Naive B cell (primary cell): ENCODE data around the gene NR0B2. TPM values are rescaled to one million over a fixed set of nuclear protein-coding genes. Genes with fewer than 3 reads are reported as not detected.

Source experiments
- ATAC-seq, 2 donors: fragments of 150-1000 bp; cut with Tn5 transposase; 2 replicates each; pipeline ENCODE4 v1.10.0; 2021; ENCODE audit warnings: low read depth in 2 of 2, mild to moderate bottlenecking in 2 of 2, moderate library complexity in 2 of 2
- DNase-seq: peaks from one replicate; pipeline ENCODE4 v3.0.0; 2022
- H3K27ac Mint-ChIP-seq, 6 donors: one replicate each; pipeline ENCODE4 v1.8.0; 2020 to 2022; ENCODE audit warnings: mild to moderate bottlenecking in 6 of 6, mixed read lengths in 6 of 6, moderate library complexity in 5 of 6, inconsistent platforms in 2 of 6
- H3K27me3 Mint-ChIP-seq, 3 donors: one replicate each; pipeline ENCODE4 v1.8.0; 2021 to 2022; ENCODE audit warnings: mixed read lengths in 3 of 3, mild to moderate bottlenecking in 1 of 3
- H3K36me3 Mint-ChIP-seq, 2 donors: one replicate each; pipeline ENCODE4 v1.8.0; 2020 to 2022; ENCODE audit warnings: mixed read lengths in 2 of 2, inconsistent platforms in 1 of 2, mild to moderate bottlenecking in 1 of 2
- H3K4me1 Mint-ChIP-seq, 3 donors: one replicate each; pipeline ENCODE4 v1.8.0; 2020 to 2022; ENCODE audit warnings: mixed read lengths in 3 of 3, inconsistent platforms in 1 of 3, mild to moderate bottlenecking in 1 of 3, moderate library complexity in 1 of 3
- H3K4me3 Mint-ChIP-seq, 8 donors: one replicate each; pipeline ENCODE4 v1.8.0; 2020 to 2022; ENCODE audit warnings: mild to moderate bottlenecking in 8 of 8, mixed read lengths in 8 of 8, moderate library complexity in 8 of 8, inconsistent platforms in 2 of 8
- H3K9me3 Mint-ChIP-seq, 7 donors: one replicate each; pipeline ENCODE4 v1.8.0; 2020 to 2022; ENCODE audit warnings: mixed read lengths in 7 of 7, mild to moderate bottlenecking in 5 of 7, inconsistent platforms in 2 of 7, moderate library complexity in 1 of 7
- polyA plus RNA-seq, 6 donors: library from polyadenylated mRNA; unstranded; fragments of 300-500 nt; fragmentation: Illumina TruSeq; gene quantifications; one replicate each; pipeline ENCODE4 v1.2.3, GENCODE V29; 2021; ENCODE audit warnings: low read depth in 6 of 6

NR0B2 gene
- polyA plus RNA-seq, 6 donors from 2014 or later: not detected

DNA sequence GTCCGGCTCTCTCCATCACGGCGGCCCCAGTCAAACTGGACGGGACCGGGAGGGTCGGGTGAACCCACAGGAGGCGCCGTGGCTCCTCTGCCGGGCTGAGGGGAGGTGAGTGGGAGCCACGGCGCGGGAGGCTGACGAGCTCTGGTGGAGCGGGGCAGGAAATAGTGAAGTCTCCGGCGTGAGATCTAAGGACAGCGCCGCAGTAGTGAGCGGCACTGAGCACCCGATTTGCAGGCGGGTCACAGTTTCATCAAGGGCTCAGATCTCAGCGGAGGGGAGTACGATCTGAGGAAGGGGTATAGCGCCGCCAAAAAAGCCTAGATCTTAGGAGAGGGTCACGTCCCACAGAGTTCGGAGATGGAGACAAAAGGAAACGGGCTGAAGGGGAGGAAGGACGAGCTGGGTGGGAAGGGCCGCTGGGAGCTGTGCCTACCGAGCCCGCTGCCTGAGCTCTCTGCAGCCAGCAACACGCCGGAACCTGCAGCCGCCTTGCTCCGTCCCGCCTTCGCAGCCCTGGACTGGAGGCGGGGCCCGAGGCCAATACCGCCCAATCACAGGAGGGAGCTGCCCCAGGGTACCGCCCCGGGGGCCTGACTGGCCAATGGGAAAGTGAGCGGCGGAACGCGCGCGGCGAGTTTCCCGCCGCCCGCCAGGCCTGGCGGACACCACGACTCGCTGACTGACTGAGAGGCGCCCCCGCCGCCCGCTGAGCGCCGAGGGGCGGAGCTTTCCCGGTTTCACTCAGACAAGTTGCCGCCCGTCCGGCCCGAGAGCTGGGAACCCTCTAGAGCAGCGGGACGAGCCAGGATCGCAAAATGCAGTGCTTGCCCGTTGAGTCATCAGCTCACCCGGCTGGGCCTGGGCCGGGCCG lies 48.9 kb downstream of the NR0B2 start:
- Mint-ChIP-seq H3K4me3 (peak overlapping the region; percentile 87 to 100 (median 95)), H3K27ac (peak overlapping the region; percentile 81 to 99 (median 94)), H3K36me3 (no peaks in the 10 kb centered on the region), H3K9me3 (no peaks in the 10 kb centered on the region), H3K4me1 (peaks cover 17 to 37% (median 23%) of the 10 kb centered on the region in 3 donors), H3K27me3 (no peaks in the 10 kb centered on the region)
- peak; percentile 90 to 92 for ATAC-seq
- peak; percentile 97 for DNase-seq

DNA sequence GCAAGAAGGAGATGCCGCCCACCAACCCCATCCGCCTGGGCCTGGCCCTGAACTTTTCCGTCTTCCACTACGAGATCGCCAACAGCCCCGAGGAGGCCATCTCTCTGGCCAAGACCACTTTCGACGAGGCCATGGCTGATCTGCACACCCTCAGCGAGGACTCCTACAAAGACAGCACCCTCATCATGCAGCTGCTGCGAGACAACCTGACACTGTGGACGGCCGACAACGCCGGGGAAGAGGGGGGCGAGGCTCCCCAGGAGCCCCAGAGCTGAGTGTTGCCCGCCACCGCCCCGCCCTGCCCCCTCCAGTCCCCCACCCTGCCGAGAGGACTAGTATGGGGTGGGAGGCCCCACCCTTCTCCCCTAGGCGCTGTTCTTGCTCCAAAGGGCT lies 50.1 kb downstream of the NR0B2 start:
- H3K4me1 Mint-ChIP-seq: peaks cover 17 to 37% (median 23%) of the 10 kb centered on the region in 3 donors
- no peaks in the 10 kb centered on the region for H3K27me3 Mint-ChIP-seq
- no peaks in the 10 kb centered on the region for H3K36me3 Mint-ChIP-seq
- H3K27ac Mint-ChIP-seq: peak overlapping the region in 2 of 6 donors; percentile 81 to 89
- DNase-seq: no peak
- no peaks in the 10 kb centered on the region for H3K9me3 Mint-ChIP-seq
- H3K4me3 Mint-ChIP-seq: peak overlapping the region; percentile 87 to 100 (median 95)
- ATAC-seq: no peak

GRCh38 chr1:26862781-26863684 lies 50.7 kb downstream of the NR0B2 start, which contains the start of gene SFN:
Gene SFN, plus strand, starts transcription at chr1:26863149. Its CDS starts 64 bp downstream, at chr1:26863213.
- Mint-ChIP-seq H3K36me3 (no peaks in the 10 kb centered on the region), H3K4me1 (peaks cover 17 to 37% (median 23%) of the 10 kb centered on the region in 3 donors), H3K4me3 (peak within 1 kb of the TSS; percentile 87 to 100 (median 95)), H3K9me3 (no peaks in the 10 kb centered on the region), H3K27ac (peak within 1 kb of the TSS in 2 of 6 donors; percentile 81 to 89), H3K27me3 (no peaks in the 10 kb centered on the region)
- ATAC-seq (no peak), DNase-seq (no peak)

- Mint-ChIP-seq H3K9me3 (no peaks in the 10 kb centered on the region), H3K4me3 (peak overlapping the region in 5 of 8 donors; percentile 19 to 88 (median 74)), H3K36me3 (no peaks in the 10 kb centered on the region), H3K27me3 (no peaks in the 10 kb centered on the region), H3K27ac (no peak overlapping the region), H3K4me1 (peaks cover 17 to 37% (median 23%) of the 10 kb centered on the region in 3 donors)
- no peak for ATAC-seq
- DNase-seq: no peak
These were observed 51.8 kb downstream of the NR0B2 start for GRCh38 chr1:26861889-26862378.

Other genes starting within 250 kb of the NR0B2 start
- 10 to 100 TPM in 5 of 6 donors, 1 to 10 TPM in 1; 8.8 to 38.2 (median 18.9) TPM for gene ARID1A, start 218.0 kb downstream of the NR0B2 start, polyA plus RNA-seq
- gene PIGV, start 126.0 kb downstream of the NR0B2 start, polyA plus RNA-seq: 10 to 100 TPM in 4 of 6 donors, 1 to 10 TPM in 2; 7.8 to 14.2 (median 10.8) TPM
- 1 to 10 TPM; 2.2 to 7.9 (median 2.4) TPM for gene ZDHHC18, start 87.3 kb downstream of the NR0B2 start, polyA plus RNA-seq
- gene SFN, start 50.8 kb downstream of the NR0B2 start, polyA plus RNA-seq: not detected
- 10 to 100 TPM in 3 of 6 donors, 1 to 10 TPM in 3; 3.4 to 15.1 (median 10.1) TPM for gene GPN2, start 23.7 kb downstream of the NR0B2 start, polyA plus RNA-seq
- 10 to 100 TPM; 11.0 to 22.1 (median 15.5) TPM for gene GPATCH3, start 13.5 kb downstream of the NR0B2 start, polyA plus RNA-seq
- 100 to 1,000 TPM in 1 of 6 donors, 10 to 100 TPM in 5; 73.5 to 110 (median 86.7) TPM for gene NUDC, start 7.8 kb upstream of the NR0B2 start, polyA plus RNA-seq
- 1 to 10 TPM in 5 of 6 donors, not detected in 1; 1.2 to 2.5 (median 2.2) TPM for gene KDF1, start 46.5 kb upstream of the NR0B2 start, polyA plus RNA-seq
- not detected for gene TRNP1, start 79.7 kb upstream of the NR0B2 start, polyA plus RNA-seq
- gene TENT5B, start 98.9 kb upstream of the NR0B2 start, polyA plus RNA-seq: not detected
- gene SLC9A1, start 241.2 kb upstream of the NR0B2 start, polyA plus RNA-seq: 1 to 10 TPM; 3.1 to 9.3 (median 4.0) TPM